ENCODE data around the gene VASN.
"Not testable (repeated sequence)": the region's sequence is repeated elsewhere in the genome, so short reads cannot be mapped to it uniquely, and the experiment has no call there.

Gene VASN

DNA sequence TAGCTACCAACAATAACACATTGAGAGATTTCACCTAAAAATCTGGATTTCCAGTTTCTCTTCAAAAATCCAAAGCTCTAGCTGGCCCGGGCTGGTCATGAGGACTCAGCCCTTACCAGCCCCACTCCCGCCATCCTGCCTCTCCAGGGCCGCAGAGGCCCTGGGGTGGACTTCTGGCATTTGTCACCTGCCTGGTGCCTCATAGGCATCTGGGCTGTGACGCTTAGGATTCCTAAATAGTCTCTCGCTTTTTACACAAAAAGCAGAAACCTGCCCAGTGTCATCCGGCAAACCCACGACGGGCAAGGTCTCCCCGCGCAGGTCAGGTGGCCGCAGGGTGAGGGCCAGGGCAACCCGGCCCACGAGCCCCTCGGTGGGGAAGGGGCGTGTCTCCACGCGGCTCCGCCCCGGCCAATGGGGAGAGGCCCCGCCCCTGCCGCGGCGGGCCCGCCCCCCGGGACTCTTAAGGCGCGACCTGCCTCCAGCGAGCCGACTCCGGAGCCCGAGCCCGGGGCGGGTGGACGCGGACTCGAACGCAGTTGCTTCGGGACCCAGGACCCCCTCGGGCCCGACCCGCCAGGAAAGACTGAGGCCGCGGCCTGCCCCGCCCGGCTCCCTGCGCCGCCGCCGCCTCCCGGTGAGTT is at the start of gene VASN:
TSS of gene VASN (plus strand) at position 492 of the 644 bp plus-strand sequence. CDS start 9,030 bp downstream, outside the sequence.
- DNase-seq (ENCODE audit: low read depth in 2 of 2), result peak; percentile 34 to 64

DNA sequence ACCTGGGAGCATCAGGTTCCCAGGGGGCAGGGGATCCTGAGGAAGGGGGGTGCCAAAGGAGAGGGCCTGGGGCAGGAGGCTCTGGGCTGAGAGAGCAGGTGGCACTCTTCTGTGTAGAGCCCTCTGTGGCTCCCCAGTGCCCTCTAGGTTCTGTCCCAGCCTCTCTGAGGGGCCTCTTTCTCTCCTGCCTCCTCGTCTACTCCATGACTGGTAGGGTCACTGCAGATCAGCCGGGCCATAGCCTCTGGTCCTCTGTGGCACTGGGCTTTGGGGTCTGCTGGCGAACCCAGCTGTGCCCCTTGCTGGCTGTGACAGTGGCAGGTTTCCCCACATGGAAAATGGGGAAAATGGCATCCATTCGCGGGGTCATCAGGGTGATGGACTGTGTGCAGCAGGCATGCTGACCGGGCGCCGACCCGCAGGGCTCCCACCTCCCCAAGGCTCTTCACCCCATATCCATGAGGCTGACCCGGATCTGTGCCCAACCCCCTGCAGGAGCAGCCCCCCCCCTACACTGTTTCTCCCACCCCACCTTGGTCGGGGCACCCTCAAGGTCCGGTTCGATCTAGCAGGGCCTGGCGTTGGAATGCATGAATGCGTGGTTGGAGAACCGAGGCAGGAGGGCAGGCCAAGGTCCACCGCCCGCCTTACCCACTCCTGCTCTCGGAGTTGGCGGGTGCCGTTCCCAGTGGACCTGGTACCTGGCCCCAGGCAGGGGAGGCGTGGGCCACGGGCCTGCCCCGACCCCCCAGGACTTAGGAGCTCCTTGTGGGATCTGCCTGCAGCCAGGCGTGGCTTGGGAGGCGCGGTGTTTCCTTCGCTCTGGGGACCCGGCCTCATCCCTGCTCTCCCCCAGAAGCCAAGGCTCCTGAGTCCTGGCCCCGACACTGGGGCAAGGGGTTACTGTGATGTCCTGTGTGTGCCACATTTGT is 49.3 kb upstream of the VASN start:
- no peak for DNase-seq (ENCODE audit: low read depth in 2 of 2)

DNA sequence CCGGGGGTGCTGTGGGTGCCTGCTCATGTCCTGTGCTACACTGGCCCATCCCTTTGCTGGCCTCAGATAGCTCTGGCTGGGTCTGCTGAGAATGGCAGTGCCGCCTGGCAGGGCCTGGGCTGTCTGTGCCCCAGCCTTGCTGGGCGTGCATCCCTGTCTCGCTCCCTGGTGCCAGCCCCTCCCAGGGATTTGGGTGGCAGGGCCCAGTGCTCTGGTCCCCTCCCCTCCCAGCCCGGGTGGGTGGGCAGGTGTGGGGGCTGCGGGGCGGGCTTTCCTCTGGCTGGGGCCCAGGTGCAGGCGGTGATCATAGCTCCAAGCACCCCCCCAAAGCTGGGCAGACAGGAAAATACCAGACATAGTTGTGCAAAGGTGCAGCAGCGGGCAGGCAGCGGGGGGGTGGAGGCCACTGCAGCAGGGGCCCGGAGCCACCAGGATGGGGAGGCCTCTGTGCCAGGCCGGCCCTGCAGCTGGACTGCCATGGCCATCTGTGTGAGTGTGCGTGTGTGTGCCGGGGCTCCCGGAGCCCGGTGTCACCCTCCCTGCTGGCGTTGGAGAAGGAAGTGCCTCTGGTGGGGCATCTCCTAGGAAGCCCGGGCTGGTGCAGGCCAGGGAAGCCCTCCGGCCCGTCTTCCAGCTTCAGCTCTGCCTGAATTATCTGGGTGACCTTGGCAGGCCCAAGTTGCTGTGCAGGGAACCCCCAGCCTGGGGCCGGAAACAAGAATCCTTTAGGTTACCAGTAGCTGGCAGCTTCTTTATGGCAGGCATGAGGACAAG is 48.4 kb upstream of the VASN start:
- DNase-seq (ENCODE audit: low read depth in 2 of 2), result no peak

DNA sequence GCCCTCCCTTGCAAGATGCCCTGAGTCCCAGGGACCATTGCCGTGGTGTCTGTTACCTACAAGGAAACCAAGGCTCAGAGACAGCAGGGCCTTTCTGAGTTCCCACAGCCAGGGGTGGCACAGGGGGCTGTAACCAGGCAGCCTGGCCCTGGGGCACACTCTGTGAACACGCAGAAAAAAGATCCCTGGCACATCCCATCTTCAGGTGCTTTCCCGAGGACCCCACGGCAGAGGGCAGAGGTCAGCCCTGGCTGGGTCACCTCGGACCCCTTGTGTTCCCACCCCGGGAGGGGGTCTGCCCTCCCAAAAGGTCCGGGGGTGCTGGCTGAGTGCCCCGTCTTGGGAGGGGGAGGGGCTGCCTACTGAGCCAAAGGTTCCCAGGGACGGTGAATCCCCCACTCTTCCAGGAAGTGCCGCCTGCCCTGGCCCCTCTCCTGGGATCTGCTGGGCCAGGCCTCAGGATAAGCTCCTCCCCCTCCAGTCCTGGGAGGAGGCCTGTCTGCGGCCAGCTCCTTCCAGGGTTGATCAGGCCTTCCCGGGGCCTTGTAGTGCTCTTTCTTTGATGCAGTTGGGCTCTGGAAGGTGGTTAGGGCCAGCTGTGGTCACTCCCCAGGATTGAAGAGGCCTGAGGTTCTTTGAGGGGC is 47.7 kb upstream of the VASN start:
- DNase-seq (ENCODE audit: low read depth in 2 of 2), result no peak

DNA sequence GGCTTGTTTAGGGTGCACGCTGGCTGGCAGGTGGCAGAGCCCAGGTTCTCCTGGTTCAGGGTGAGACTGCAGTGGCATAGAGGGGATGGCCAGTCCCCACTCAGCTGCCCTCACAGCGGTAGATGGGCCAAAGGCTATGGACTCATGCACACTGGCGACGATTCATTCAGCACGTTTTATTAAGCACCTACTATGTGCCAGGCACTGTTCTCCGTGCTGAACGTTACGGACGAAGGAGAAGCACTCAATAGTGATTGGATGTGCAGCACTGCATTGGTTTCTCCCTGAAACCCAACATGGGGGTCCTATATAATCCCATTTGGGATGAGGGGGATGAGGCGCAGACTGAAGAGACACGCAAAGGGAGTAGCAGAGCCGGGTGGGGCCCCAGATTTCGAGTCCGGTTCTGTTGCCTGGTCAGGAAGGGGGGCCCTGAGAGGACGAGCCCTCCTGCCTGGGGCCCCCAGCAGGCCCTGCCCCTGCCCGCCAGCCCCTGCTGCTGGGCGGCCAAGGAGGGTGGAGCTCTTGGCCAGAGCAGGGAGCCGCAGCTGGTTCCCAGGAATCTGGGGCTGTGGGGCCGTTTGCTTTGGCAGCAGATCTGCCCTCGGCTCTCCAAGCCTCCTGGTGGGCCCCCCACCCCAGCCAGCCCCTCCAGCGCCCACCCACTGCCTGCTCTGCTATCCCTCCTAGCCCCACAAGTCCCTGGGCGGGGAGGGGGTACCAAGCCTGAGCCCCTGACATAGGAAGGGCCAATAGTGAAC is 47.0 kb upstream of the VASN start:
- DNase-seq (ENCODE audit: low read depth in 2 of 2), result no peak

DNA sequence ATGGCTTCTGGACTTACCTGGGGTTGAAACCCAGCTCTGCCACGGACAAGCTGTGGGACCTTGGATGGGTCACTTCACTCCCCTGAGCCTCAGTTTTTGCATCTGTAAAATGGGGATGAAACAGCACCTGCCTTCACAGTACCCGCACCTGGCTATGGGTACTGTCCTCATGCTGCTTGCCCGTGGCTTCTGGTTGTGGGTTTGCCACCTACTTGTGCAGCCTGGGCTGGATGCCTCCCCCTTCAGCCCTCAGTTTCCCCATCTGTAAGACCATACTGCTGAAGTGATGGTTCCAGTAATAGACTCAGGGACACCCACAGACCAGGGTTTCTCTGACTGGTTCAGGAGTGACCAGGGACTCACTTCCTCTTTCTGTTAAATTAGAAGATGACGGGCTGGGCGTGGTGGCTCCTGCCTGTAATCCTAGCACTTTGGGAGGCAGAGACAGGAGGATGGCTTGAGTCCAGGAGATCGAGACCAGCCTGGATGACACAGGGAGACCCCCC is 46.3 kb upstream of the VASN start:
- no peak for DNase-seq (ENCODE audit: low read depth in 2 of 2)

DNA sequence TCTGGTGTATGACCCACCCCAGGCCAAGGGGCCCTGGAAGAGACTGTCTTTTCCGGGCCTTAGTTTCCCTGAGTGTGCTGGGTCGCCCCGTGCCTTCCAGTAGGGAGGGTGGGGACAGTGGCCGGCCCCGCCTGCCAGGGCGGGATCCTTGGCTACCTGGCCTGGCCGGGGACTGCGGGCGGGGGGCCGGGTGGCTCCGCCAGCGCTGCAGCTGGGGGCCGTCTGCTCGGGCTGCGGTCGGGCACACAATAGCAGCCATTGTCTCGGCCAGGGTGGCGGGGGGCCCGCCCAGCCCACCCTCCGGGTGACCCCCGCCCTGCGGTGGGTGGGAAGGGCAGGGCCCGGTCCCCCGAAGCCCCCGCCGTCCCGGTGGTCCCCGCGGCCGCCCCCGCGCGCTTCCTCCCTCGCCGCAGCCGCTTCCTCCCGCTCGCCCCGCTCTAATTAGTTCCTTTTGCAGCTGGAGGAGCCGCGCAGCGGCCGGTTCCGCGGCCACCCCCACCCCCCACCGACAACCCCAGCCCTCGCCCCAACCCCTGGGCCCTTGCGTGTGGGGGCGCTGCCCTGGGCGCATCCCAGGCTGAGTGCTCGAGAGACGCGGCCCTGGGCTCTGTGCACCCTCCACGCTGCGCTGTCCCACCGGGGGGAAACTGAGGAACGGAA is 44.1 kb upstream of the VASN start:
- no peak for DNase-seq (ENCODE audit: low read depth in 2 of 2)

DNA sequence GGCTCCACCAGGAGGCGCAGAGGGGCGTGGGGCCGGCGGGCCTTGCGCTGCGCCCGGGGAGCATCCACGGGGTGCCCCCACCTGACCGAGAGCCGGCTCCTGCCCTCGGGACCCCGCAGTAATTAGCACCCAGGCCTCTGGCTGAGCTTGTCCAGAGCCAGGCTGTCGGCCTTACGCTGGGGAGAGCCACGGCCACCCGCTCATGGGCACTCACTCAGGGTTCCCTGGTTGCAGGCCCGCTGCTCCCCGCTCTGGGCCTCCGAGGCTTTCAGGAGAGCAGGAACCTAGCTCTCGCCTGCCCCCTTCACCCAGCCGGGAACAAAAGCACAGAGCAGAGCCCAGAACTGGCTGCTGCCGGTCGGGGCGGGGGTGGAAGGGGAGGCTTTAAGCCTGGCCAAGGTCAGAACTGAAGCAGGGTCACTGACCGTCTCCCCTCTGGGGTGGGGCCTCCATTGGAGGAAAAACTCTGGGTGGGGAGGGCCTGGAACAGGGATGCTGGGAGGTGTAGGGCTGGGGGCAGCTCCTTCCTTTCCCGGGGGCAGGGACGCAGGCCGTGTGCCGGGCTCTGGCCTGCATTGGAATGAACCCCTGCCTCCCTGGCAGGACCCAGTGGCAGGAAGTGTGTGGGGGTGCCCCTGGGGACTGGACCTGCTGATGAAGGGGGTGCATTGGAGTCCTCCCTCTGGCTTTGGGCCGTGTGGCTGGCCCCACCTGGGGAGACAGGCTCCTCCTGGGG is 43.4 kb upstream of the VASN start:
- DNase-seq (ENCODE audit: low read depth in 2 of 2), result no peak

DNA sequence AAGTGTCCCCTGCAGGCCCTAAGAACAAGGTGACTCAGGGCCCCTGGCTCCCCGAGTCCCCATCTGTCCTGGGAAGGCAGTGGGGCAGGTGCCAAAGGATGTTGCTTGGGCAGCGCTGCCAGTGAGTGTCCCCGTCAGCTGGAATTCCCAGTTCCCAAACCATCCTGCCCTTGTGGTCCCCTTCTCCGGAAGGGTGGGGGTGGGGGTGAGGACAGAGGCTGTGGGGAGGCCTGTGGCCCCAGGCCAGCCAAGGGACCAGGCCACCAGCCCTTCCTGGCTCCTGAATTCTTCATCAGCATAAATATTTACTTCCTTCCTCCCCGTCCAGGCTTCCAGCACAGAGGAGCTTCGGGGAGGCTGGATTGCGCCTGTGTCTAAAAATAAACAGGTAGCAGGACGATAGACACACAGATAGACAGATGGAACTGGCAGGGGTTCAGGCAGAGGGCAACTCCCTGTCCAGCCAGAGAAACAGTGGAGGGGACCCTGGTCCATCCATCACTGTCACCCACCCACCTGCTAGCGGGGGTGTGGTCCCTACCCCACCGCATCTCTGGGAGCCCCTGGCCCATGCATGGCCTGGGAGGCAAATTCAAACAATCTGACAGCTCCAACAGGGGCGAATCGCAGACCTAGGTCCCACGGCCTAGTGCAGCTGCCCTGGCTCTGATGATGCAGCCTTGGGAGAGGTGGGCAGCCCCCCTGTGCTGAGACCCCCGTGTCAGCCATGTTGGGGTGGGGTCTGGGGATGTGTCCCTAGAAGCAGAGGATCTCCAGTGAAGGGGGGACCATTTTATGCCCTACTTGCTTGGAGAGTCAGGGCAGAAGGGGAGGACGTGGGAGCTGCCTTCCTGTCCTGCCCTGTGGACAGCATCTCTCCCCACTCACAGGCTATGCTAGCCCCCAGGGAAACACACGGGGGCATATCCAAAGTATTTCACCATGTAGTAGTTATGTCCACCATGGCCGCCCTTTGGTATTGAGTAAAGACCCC is 42.6 kb upstream of the VASN start:
- no peak for DNase-seq (ENCODE audit: low read depth in 2 of 2)

DNA sequence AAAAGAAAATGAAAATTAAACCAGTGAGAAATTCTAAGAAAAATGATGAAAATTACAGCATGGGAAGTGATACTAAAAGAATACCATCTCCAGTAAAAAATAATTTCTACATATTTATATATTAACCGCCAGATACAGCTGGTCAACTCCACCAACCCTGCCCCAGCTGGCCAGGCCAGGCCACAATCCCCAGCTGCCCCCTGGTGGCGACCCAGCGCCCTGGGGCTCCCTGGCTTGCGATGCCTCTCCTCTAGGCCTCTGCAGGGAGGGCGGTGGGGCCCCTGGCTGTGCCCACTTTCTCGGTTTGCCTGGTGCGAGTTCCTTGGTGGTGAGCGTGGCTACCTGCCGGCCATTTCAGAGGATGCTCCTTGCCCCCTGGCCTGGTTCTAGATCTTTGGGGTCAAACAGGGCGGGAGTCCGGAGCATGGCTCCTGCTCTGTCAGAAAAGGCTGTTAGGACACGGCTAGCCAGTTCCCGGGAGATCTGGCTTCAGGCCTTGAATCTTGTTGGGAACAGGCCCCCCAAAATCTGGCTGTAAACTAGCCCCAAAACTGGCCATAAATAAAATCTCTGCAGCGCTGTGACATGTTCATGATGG is 41.3 kb upstream of the VASN start:
- DNase-seq (ENCODE audit: low read depth in 2 of 2), result peak in 1 of 2 donors; percentile 53

DNA sequence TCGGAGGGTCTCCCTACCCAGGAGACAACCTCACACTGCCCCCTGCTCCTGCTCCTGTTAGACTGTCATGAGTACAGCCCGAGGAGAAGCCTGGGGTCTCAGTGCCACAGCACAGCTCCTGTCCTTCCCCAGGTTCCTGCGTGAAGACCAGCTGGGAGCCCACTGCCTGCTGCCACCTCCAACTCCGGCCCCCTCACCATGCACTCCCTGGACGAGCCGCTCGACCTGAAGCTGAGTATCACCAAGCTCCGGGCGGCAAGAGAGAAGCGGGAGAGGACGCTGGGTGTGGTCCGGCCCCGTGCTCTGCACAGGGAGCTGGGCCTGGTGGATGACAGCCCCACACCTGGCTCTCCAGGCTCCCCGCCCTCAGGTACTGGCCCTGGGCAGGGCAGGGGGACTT is 39.6 kb upstream of the VASN start:
- no peak for DNase-seq (ENCODE audit: low read depth in 2 of 2)

DNA sequence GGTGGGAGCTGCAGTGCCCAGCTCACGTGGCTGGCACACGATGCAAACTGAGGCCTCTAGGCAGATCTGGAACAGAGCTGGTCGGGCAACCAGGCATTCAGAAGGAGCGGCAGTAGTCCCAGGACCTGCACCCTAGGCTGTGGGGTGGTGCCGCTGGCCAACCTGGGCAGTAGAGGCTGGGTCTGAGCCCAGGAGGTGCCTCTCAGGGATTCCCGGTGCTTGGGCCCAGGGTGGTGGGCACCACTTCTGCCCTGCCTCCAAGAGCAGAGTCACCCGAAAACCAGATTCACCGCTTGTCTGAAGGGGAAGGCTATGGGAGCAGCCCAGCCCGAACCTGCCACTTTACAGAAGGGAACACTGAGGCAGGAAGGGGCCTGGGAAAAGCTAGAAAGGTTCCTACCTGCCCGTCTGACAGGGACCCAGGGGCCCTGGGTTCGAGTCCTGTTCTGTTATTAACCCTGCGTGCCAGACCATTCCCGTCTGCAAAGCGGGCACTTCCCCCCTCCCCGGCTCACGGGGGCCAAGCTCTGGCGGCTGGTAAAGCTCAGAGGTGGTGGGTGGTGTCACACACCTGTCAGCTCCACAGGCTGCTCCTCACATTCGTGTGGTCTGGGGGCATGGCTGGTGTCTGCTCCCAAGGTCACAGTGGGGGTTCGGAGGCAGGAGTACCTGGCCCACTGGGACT is 38.9 kb upstream of the VASN start:
- DNase-seq (ENCODE audit: low read depth in 2 of 2), result no peak

DNA sequence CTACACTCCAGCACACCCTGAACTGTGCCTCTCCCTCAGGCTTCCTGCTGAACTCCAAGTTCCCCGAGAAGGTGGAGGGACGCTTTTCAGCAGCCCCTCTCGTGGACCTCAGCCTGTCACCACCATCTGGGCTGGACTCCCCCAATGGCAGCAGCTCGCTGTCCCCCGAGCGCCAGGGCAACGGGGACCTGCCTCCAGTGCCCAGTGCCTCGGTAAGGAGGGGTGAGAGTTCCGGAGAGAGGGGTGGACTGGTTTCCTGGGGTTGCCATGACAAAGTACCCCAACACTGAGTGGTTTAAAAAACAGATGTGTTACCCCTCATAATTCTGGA is 38.4 kb upstream of the VASN start:
- no peak for DNase-seq (ENCODE audit: low read depth in 2 of 2)

DNA sequence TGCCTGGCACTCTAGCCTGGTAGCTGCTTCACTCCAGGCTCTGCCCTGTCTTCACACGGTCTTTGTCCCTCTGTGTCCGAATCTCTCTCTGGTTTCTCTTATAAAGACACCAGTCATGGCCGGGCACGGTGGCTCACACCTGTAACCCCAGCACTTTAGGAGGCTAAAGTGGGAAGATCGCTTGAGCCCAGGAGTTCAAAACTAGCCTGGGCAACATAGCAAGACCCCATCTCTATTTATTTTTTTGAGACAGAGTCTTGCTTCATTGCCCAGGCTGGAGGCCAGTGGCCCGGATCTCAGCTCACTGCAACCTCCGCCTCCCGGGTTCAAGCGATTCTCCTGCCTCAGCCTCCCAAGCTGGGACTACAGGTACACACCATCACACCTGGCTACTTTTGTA is 37.9 kb upstream of the VASN start:
- DNase-seq (ENCODE audit: low read depth in 2 of 2), result not testable (repeated sequence)

DNA sequence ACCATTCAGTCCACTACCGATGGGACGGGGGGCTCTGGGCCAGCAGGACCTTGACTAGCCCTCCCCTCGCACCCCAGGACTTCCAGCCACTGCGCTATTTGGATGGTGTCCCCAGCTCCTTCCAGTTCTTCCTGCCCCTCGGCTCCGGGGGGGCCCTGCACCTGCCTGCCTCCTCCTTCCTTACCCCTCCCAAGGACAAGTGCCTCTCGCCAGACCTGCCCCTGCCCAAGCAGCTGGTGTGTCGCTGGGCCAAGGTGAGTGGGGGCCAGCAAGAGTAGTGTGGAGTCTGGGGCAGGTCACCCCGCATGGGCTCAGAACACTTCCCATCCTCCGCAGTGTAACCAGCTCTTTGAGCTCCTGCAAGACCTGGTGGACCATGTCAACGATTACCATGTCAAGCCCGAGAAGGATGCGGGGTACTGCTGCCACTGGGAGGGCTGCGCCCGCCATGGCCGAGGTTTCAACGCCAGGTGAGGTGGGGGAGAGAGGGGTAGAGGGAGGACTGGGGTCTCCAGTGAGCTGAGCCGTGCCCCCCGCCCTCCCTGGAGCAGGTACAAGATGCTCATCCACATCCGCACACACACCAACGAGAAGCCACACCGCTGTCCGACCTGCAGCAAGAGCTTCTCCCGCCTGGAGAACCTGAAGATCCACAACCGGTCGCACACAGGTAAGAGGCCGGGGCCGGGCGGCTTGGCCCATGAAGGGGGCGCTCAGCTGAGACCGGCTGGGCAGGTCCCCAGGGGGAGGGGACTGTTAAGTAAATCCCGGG is 36.7 kb upstream of the VASN start:
- DNase-seq (ENCODE audit: low read depth in 2 of 2), result no peak

DNA sequence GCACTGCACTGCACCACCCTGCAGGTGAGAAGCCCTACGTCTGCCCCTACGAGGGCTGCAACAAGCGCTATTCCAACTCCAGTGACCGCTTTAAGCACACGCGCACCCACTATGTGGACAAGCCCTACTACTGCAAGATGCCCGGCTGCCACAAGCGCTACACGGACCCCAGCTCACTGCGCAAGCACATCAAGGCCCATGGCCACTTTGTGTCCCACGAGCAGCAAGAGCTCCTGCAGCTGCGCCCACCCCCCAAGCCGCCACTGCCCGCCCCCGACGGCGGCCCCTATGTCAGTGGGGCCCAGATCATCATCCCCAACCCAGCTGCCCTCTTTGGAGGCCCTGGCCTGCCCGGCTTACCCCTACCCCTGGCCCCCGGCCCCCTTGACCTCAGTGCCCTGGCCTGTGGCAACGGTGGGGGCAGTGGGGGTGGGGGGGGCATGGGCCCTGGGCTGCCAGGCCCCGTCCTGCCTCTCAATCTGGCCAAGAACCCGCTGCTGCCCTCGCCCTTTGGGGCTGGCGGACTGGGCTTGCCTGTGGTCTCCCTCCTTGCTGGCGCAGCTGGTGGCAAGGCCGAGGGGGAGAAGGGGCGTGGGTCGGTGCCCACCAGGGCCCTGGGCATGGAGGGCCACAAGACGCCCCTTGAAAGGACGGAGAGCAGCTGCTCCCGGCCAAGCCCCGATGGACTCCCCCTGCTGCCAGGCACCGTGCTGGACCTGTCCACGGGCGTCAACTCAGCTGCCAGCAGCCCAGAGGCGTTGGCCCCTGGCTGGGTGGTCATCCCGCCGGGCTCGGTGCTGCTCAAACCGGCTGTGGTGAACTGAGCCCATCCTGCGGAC is 34.7 kb upstream of the VASN start:
- DNase-seq (ENCODE audit: low read depth in 2 of 2), result no peak
